HG03039 (cell line): ENCODE measurements around the gene GNPTAB.
"Not testable (repeated sequence)": the region's sequence is repeated elsewhere in the genome, so short reads cannot be mapped to it uniquely, and the experiment has no call there.

ENCODE experiments used
- ATAC-seq: cut with Tn5 transposase; IDR thresholded peaks from one replicate; pipeline ENCODE4 v1.9.1; 2021; ENCODE audit warnings: mild to moderate bottlenecking, moderate library complexity; ENCODE audit not compliant: unreplicated experiment

Gene GNPTAB

DNA sequence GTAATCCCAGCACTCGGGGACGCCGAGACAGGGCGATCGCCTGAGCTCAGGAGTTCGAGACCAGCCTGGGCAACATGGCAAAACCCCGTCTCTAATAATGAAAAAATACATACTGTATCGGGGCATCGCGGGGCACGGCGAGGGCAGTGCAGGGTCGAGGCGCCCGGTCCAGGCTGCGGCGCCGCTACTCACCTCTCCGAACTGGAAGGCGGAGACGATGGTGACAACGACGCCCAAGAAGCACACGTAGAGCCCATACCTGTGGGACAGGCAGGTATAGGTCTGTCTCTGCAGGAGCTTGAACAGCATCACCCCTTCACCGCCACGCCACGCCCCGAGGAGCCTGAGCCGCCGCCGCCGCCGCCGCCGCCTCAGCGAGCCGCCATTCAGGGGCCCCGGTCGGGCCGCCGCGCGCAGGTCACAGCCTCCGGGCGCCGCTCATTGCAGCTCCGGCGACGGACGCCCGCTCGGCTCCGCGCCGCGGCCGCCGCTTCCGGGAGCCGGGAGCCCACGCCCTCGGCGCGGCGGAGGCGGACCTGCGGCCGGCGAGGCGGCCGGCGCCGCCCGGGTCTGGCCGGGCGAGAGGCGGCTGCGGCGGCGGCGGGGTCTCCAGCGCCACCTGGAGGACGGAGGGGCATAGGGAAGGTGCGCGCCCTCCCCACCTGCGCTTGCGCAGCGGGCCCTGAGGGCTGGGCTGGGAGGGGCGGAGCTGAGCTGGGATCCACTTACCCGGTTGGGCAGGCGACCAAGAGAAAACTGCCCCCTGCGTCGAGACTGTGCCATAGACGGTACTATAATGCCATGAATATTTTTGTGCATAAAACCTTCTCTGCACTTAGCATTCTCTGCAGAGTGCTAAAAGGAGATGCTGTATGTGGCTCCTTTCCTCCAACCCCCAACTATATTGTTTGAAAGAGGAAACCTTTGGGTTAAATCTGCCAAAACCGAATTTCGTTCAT is at the start of gene GNPTAB:
Gene GNPTAB, minus strand, starts transcription at position 593 of the 959 bp plus-strand sequence. Its CDS starts 284 bp downstream, at position 309.
- peak; percentile 91 for ATAC-seq

DNA sequence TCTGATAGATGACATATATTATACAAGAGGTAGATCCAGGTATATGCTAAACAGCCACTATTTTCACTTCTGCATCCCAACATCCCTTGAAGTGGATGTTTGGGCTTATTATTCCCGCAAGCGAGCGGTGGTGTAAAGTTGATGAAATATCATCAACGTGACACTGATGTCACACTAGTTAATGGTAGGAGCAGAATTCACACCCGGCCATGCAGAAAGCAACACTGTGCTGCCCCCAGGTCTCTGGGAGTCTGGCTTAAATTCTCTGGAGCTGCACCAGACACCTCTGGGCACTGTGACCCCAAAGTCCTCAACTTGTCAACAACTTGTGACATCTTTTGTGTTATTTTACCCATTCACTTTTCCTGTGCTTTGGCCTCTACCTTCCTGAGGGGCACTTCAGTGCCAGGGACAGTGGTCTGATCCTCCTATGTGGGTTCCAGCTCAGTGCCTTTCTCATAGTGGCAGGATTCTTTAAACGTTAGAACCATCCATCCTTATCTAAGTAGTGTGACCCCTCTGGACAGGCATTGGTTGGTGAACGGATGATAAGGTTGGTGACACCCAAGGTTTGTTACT is 47.6 kb upstream of the GNPTAB start:
- ATAC-seq, result no peak

DNA sequence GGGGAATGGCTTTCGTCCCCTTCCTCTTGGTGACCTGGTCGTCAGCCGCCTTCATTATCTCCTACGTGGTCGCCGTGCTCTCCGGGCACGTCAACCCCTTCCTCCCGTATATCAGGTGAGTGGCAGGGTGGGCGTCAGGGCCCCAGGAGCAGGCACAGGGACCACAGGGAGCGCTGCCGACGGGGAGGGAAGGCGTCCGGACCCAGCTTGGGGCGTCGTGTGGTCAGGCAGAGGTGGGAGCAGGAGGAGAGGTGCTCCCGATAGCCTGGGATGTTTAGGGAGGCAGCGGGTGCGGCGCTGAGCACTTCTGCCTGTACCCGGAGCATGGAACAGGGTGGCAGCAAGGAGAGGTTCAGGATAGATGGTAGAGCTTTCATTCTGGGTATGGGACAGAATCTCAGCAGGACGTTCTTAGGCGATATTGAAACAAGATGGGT is 47.1 kb upstream of the GNPTAB start:
- peak; percentile 15 for ATAC-seq

DNA sequence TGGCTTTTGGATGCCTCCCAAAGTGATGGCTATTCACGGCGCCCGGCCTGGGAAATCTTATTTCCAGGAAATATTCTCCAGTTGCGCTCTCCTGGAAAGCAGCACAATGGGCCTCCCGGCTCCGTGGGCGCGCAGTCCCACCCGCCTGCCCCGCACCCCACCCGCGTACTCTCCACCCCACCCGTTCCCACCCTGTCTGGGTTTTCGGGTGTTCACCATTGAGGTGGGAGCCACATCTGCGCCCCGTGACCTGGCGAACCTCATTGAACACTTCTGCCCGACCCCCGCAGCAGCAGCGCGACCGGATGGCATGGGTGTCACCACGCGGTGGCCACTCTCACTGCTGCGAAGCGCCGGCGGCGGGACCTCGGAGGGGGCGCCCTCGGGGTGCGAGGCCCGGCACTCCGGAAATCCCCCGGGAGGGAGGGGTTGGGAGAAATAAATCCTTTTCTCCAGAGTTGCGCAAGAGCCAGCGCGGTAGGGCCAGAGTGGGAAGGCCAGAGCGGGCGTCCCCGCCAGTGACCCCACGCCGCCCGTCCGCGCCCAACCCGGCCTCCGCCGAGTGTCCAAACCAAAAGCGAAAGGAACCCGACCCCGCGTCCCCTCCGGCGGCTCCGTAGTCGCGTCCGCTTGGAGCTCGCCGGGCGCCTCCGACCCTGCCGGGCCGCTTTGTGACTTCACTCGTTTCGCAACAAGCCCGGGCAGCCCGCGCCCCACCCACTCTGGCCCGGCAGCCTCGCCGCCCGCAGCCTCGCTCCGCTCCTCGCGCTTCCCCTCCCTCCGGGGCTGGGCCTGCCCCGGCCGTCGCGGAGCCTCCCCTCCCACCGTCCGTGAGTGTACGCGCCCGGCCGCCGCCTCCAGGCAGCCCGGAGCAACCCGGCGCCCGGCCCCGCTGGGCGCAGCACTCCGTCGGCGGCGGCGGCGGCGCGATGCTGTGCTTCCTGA is 46.4 kb upstream of the GNPTAB start, which contains the start of gene DRAM1:
Gene DRAM1, plus strand, starts transcription at position 720 of the 945 bp plus-strand sequence. Its CDS starts 210 bp downstream, at position 930.
- peak; percentile 82 for ATAC-seq

DNA sequence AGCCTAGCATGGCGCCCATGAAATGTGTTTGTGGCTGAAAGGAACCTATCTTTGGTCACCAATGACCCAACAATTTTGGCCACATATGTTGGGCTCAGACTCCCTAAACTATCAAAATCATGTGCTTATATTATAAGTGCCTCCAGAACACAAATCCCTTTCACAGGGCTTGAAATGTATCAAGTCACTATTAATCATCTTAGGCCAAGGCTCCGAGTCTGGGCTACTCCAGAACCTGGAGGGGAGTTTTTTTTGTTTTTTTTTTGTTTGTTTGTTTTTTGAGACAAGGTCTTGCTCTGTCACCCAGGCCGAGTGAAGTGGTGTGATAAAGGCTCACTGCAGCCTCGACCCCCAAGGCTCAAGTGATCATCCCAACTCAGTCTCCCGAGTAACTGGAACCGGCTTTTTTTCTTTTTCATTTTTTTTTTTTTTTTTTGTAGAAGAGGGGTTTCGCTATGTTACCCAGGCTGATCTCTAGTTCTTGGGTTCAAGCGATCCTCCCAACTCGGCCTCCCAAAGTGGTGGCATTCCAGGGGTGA is 45.6 kb upstream of the GNPTAB start:
- no peak for ATAC-seq

DNA sequence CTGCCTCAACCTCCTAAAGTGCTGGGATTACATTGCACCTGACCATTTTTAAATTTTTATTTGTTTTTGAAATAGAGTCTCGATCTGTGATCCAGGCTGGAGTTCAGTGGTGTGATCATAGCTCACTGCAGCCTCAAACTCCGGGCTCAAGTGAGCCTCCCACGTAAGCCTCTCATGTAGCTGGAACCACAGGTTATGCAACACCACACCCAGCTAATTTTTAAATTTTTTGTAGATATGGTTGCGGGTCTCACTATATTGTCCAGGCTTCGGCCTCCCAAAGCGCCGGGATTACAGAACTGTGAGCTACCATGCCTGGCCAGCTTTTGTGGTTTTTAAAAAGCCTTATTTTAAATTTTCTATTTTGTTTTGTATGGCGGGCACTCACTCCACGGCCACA is 44.4 kb upstream of the GNPTAB start:
- no peak for ATAC-seq

DNA sequence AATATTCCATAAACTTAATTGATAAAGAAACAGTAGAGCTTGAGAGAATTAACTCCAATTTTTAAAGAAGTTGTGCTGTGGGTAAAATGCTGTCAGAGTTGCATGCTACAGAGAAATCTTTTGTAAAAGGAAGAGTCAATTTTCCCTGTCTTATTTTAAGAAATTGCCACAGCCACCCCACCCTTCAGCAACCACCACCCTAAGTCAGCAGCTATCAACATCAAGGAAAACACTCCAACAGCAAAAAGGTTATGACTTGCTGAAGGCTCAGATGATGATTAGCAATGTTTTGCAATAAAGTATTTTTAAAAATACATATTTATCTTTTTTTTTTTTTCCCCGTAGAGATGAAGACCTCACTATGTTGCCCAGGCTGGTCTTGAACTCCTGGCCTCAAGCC is 40.2 kb upstream of the GNPTAB start:
- no peak for ATAC-seq

DNA sequence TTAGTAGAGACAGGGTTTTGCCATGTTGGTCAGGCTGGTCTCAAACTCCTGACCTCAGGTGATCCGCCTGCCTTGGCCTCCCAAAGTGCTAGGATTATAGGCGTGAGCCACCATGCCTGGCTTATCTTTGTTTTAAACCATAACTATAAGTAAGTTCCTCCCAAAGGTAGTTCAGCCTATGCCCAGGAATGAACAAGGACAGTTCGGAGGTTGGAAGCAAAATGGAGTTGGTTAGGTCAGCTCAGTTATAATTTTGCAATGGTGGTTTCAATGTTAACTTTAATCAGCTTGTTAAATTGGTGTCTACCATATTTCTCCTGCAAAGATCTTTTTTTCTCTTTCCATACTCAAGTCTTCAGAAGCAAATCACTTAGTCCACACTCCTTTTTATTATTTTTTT is 36.9 kb upstream of the GNPTAB start:
- ATAC-seq, result not testable (repeated sequence)

DNA sequence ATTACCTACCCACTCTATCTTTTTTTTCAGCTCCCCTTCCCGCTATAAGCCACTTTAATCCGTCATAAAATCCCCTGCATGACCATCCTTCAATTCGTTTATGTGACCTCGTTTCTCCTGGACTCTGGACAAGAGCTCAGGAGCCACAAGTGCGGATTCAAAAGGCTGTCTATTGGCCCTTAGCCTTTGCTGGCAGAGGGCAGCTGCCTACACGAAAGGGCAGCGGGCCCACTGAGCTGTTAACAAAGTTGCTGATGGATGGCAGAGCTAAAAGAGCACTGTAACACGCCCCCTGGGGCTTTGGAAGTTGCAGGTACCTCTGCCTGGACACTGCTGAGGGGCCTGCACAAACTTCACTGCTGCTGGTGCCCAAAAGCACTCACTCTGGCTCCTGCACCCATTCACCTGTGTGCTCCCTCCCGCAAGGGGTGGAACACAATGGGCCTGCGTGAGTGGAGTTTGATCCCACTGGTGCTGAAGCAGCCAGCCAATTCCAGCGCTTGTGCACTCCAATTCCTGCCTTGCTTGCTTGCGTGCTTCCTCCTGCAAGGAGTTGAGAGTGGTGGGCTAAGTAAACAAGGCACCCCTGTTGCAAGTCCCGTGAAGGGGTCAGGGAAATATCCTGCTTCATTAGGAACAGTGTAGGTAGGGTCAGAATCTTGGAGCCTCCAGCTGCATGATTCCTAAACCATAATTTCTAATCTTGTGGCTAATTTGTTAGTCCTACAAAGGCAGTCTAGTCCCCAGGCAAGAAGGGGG is 36.0 kb upstream of the GNPTAB start:
- no peak for ATAC-seq

DNA sequence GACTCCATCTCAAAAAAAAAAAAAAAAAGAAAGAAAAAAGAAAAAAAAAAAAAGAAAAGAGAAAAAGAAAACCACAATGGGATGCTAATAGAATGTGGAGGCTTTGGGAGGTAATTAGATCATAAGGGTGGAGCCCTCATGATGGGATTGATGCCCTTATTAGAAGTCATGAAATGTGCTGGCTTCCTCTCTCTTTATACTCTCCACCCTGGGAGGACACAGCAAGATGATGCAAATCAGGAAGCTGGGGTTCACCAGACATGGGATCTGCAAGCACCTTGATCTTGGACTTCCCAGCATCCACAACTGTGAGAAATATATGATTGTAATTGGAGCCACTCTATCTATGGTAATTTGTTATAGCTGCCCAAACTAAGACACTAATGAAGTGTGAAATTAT is 33.2 kb upstream of the GNPTAB start:
- ATAC-seq, result no peak

DNA sequence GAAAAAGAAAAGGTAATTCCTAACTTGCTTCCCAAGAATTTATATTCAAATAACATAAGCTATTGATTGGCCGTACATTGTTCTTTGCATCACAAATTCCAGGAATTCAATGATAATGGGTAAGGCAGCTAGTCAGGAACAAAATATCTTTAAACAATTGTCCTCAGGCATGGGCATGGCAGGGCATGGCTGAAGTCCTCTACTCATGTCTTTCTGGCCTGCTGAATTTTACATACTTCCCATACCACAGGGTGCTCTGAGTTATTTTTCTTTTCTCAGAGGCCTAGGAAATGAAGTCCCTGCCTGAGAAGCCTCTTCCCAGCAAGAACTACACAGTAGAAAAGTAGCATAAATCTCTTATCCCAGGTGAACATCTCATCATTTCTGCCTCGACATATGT is 31.5 kb upstream of the GNPTAB start:
- ATAC-seq, result no peak

DNA sequence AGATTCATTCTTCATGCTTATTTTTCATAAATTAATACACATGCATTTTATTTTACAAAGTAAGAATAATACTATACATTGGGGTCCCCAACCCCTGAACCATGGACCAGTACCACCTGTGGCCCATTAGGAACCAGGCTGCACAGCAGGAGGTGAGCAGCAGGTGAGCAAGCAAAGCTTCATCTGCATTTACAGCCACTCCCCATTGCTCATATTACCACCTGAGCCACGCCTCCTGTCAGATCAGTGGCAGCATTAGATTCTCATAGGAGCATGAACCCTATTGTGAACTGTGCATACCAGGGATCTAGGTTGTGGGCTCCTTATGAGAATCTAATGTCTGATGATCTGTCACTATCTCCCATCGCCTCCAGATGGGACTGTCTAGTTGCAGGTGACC is 30.9 kb upstream of the GNPTAB start:
- ATAC-seq, result not testable (repeated sequence)

DNA sequence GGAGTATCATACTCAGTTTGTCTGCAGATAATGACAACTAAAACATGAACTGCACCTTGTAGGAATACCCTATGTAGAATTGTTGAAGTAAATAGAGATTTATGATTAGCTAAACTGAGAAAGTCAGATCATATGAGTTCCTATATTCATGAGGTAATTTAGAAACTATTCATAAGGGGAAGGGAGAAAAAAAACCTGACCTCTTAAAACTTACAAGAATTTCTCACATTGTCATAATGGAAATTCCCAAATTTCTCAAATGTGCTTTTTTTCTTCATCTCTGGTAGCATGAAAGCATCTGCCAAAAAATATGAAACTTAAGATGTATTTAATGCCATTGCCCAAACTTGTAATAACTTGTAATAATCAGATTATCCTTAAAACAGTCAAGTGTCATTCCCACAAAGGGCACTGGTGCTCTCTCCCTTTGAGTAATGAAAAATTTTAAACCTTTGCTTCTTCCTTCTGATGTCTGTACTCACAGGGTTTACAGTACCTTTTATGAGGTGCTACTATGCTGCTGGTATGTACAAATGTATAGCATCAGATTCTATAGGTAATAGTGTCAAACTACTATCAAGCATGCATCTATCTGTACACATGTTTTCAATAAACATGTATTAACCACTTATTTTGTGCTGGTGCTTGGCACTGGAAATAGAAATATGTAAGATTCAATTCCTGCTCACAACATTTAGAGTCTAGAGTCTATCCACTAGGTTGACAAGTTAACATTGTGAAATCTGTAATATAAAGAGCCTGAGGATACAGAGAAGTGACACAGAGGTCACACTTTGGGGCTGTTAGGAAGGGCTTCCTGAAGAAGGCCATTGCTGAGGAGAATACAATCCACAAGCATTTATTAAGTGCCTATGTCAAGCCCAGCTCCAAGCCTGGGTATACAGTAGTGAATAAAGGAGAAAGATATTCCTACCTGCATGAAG is 29.2 kb upstream of the GNPTAB start:
- no peak for ATAC-seq

DNA sequence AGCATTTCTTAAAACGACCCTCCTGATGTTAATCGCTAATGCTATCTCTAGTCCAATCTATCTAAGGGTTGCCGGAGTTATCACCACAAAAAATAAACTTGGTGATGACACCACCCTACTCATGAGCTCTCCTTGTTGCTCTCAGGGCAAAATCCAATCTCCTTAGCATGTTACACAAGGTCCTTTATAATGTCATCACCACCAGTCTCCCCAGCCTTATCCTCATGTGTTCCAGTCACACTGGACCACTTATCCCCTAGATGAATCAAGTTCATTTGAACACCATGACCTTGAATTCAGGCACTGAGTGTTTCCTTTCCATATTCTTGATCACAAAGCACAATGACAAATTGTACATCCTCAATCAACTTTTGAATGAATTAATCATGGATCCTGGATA is 27.6 kb upstream of the GNPTAB start:
- no peak for ATAC-seq

DNA sequence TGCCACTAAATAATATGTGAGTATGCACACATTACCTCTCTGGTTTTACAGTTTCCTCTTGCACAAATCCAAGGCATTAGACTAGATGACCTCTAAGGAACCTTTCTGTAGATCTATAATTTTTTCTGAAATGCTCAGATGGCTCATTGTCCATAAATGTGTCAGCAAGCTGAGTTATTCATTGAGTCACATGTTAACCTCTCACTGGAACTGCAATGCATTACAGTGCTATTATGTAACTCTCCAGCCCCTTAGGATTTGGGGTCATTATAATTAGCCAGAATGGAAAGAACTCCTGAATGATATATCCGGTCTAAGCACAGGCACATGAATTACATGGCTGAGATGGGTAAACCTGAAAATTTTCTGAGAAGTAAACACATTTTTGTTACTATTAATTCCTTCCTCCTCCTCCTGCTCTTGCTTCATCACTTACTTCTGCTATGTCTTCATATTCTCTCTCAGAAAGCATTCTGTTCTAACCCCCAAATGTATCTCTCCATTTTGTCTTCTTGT is 26.3 kb upstream of the GNPTAB start:
- peak; percentile 47 for ATAC-seq

DNA sequence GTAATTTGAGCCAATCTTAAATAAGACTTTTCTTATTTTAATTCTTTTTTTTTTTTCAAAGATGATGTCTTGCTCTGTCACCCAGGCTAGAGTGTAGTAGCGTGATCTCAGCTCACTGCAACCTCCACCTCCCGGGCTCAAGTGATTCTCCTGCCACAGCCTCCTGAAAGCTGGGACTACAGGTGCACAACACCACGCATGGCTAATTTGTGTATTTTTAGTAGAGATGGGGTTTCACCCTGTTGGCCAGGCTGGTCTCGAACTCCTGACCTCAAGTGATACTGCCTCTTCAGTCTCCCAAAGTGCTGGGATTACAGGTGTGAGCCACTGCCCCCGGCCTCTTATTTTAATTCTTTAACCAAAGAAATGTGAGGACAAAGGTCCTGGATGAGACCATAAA is 25.9 kb upstream of the GNPTAB start:
- not testable (repeated sequence) for ATAC-seq

DNA sequence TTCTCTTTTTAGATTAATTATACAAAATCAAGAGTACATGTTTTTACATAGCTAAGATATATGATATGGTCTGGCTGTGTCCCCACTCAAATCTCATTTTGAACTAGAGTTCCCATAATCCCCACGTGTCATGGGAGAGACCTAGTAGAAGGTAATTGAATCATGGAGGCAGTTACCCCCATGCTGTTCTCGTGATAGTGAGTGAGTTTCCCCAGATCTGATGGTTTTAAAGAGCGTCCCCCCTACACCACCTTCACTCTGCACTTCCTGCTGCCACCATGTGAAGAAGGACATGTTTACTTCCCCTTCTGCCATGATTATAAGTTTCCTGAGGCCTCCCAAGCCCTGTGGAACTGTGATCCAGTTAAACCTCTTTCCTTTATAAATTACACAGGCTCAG is 25.2 kb upstream of the GNPTAB start:
- no peak for ATAC-seq

DNA sequence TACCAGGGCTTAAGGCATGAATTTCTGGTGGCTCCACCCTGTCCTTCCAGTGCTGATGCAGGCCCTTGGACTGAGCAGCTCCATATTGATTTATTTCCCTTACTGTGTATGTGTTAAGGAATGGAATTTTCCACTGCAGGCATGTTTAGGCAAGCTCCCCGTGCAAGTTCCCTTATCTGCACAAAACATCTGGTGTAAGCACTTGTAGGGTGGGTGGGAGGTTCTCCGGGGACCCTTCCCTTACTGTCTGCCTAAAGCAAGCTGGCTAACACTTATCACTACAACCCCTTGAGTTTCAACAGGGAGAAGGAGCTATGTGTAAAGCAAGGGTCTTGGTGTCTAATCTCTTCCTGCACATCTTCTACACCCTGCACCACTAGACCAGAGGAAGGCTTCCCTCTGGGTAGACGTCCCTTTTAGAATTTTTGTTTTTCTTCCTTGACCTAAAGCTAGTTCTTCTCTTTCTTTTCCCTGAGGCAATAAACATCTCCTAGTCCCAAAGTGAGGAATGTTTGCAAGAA is 24.7 kb upstream of the GNPTAB start:
- no peak for ATAC-seq
